Ovary (tissue), 9 donors: Measurements from ENCODE around the gene SLC39A11. TPM values are rescaled to one million over a fixed set of nuclear protein-coding genes. Genes with fewer than 3 reads are reported as not detected.

Source experiments
- DNase-seq, 5 donors: peaks; one replicate each; pipeline ENCODE4 v3.0.0-alpha.2; 2019 to 2020
- H3K27ac ChIP-seq, 2 donors: fragments of 200-600 bp; one replicate each; pipeline versions ENCODE4 v1.5.1 to v1.8.0; 2019 to 2022
- H3K27me3 ChIP-seq: fragments of 200-600 bp; one replicate; pipeline ENCODE4 v1.8.0; 2022
- H3K36me3 ChIP-seq: fragments of 200-600 bp; sonication (generic); one replicate; pipeline ENCODE4 v1.5.1; 2019
- H3K4me1 ChIP-seq: one replicate; pipeline ENCODE4 v1.8.1; 2013; ENCODE audit warnings: mild to moderate bottlenecking, moderate library complexity; ENCODE audit not compliant: insufficient read depth
- H3K4me3 ChIP-seq: fragments of 200-600 bp; sonication (generic); one replicate; pipeline ENCODE4 v1.5.1; 2017
- H3K9me3 ChIP-seq, 2 donors: fragments of 200-600 bp in 1 of 2; sonication (generic) in 1 of 2; one replicate each; pipeline versions ENCODE4 v1.5.1 to v1.8.1; 2013 to 2019; ENCODE audit warnings: mild to moderate bottlenecking in 1 of 2, moderate library complexity in 1 of 2
- CTCF ChIP-seq, 3 donors: fragments of 450-650 bp in 2 of 3; fragments of 200-600 bp in 1 of 3; IDR thresholded peaks; one replicate each; pipeline versions ENCODE4 v1.5.1 to v1.8.0; 2016 to 2022; ENCODE audit warnings: antibody characterized with exemption in 3 of 3, mild to moderate bottlenecking in 1 of 3
- EP300 ChIP-seq: sonication (generic); formaldehyde crosslinking; IDR thresholded peaks from one replicate; pipeline ENCODE4 v1.6.1; 2017; ENCODE audit warnings: antibody characterized with exemption
- POLR2A ChIP-seq: fragments of 450-650 bp; IDR thresholded peaks from one replicate; pipeline ENCODE4 v1.6.1; 2017; ENCODE audit warnings: antibody characterized with exemption, mild to moderate bottlenecking, moderate library complexity
- WGBS, 3 donors: extraction: QIAGEN DNeasy Blood & Tissue Kit in 1 of 3; methylation state at CpG; one replicate each; pipeline versions ENCODE4 v1.1.5 to v1.1.7; 2013 to 2017; 5-methylcytosine and 5-hydroxymethylcytosine counted together
- intact Hi-C, 4 donors: fragments of 100-400 bp; cut with DNase I; formaldehyde crosslinking; loops; one replicate each; pipeline versions ENCODE4 v1.11.0 to v1.15.1; 2022 to 2023
- polyA plus RNA-seq, 2 donors: library from polyadenylated mRNA; stranded (reverse); fragments of 200-250 nt in 1 of 2; fragments of 350-450 nt in 1 of 2; fragmentation: Illumina TruSeq in 1 of 2; extraction: RNeasy Lipid Tissue Mini Kit (QIAGEN cat#74804) in 1 of 2; gene quantifications; one replicate each; pipeline ENCODE4 v1.2.3, GENCODE V29; 2013 to 2014
- total RNA-seq, 7 donors: library from RNA; depleted of rRNA in 2 of 7; stranded (reverse); fragments of >200 nt in 2 of 7; fragmentation: NEBNext Ultra II Directional in 3 of 7; extraction: Animal tissue kit (Norgen Biotek cat#: 25700) in 3 of 7; gene quantifications; one replicate each; pipeline versions ENCODE4 v1.1.0 to v1.2.4, GENCODE V29; 2016 to 2023
- donor health status: DM: no; HTN: no; CAD: no; lungs with moderate emphysema.
- donor health status: DM: no; HTN: no; CAD: no.
- donor health status: Bipolar disorder and iron deficiency.
- donor health status: DM: yes; HTN: yes; CAD: no.
- donor health status: DM: no; HTN: no; CAD: no.
- donor health status: DM: yes; HTN: yes; CAD: no.

Gene SLC39A11
- total and polyA plus RNA-seq, 9 donors: 4.0 to 21.2 (median 10.1) TPM

- 28 to 46% (median 39%) methylated on average over 3 of the region's 3 CpGs for WGBS, 3 donors
- TF ChIP-seq EP300 (no peak), CTCF (IDR thresholded peaks at IDR 0.05) (no peak), POLR2A (no peak)
- no peaks in the 10 kb centered on the region for H3K9me3 ChIP-seq
- H3K36me3 ChIP-seq: no peaks in the 10 kb centered on the region
- H3K4me1 ChIP-seq: no peaks in the 10 kb centered on the region
- no peak overlapping the region for H3K27ac ChIP-seq
- no peaks in the 10 kb centered on the region for H3K27me3 ChIP-seq
- DNase-seq: no peak
- intact Hi-C loops: no loop called here
- no peak overlapping the region for H3K4me3 ChIP-seq
These were observed 468.3 kb downstream of the SLC39A11 start for GRCh38 chr17:72624226-72624625.

GRCh38 chr17:72622661-72623433, 469.6 kb downstream of the SLC39A11 start:
- 32 to 42% (median 37%) methylated on average over 17 of the region's 17 CpGs for WGBS, 3 donors
- H3K36me3 ChIP-seq: no peaks in the 10 kb centered on the region
- TF ChIP-seq CTCF (IDR thresholded peaks at IDR 0.05) (no peak), POLR2A (no peak), EP300 (no peak)
- no peaks in the 10 kb centered on the region for H3K27me3 ChIP-seq
- no peaks in the 10 kb centered on the region for H3K4me1 ChIP-seq
- no peak overlapping the region for H3K27ac ChIP-seq
- no peak overlapping the region for H3K4me3 ChIP-seq
- no peaks in the 10 kb centered on the region for H3K9me3 ChIP-seq
- intact Hi-C loops: no loop called here
- no peak for DNase-seq

- no peaks in the 10 kb centered on the region for H3K27me3 ChIP-seq
- no peaks in the 10 kb centered on the region for H3K36me3 ChIP-seq
- DNase-seq: no peak
- H3K4me1 ChIP-seq: no peaks in the 10 kb centered on the region
- H3K27ac ChIP-seq: no peak overlapping the region
- no peak overlapping the region for H3K4me3 ChIP-seq
- WGBS, 3 donors: 88 to 91% (median 90%) methylated on average over 7 of the region's 7 CpGs
- TF ChIP-seq CTCF (IDR thresholded peaks at IDR 0.05): no peak
- no peak for TF ChIP-seq EP300
- no peak for TF ChIP-seq POLR2A
- intact Hi-C loops: loop anchor here in 1 of 4 donors (5.0 kb wide), 1 partner anchor 47 kb away; no protein-coding TSS in a partner anchor
- no peaks in the 10 kb centered on the region for H3K9me3 ChIP-seq
These were observed 472.4 kb downstream of the SLC39A11 start for GRCh38 chr17:72619976-72620650.

GRCh38 chr17:72618001-72618509, 474.4 kb downstream of the SLC39A11 start:
- Histone ChIP-seq H3K36me3 (no peaks in the 10 kb centered on the region), H3K27ac (no peak overlapping the region), H3K9me3 (no peaks in the 10 kb centered on the region), H3K27me3 (no peaks in the 10 kb centered on the region), H3K4me1 (no peaks in the 10 kb centered on the region), H3K4me3 (no peak overlapping the region)
- TF ChIP-seq EP300: no peak
- TF ChIP-seq POLR2A: no peak
- no peak for TF ChIP-seq CTCF (IDR thresholded peaks at IDR 0.05)
- intact Hi-C loops: loop anchor here in 1 of 4 donors (5.0 kb wide), 1 partner anchor 49 kb away; no protein-coding TSS in a partner anchor
- DNase-seq: no peak
- 5 to 10% (median 5%) methylated on average over 17 of the region's 17 CpGs for WGBS, 3 donors
